ENCODE results near the gene C22orf42.
"Not testable (repeated sequence)": the region's sequence is repeated elsewhere in the genome, so short reads cannot be mapped to it uniquely, and the experiment has no call there.

Gene C22orf42

GRCh38 chr22:32158712-32159533 is at the start of gene C22orf42:
Gene C22orf42, minus strand, starts transcription at chr22:32159303. Its CDS starts 88 bp downstream, at chr22:32159215.
- no peak for DNase-seq (ENCODE audit: low read depth, low spot score)

GRCh38 chr22:32208681-32209080 is 49.6 kb upstream of the C22orf42 start:
- no peak for DNase-seq (ENCODE audit: low read depth, low spot score)

GRCh38 chr22:32207971-32208480 is 48.9 kb upstream of the C22orf42 start:
- no peak for DNase-seq (ENCODE audit: low read depth, low spot score)

GRCh38 chr22:32206774-32207758 is 48.0 kb upstream of the C22orf42 start:
- DNase-seq (ENCODE audit: low read depth, low spot score), result no peak

GRCh38 chr22:32205974-32206773 is 47.1 kb upstream of the C22orf42 start:
- DNase-seq (ENCODE audit: low read depth, low spot score), result no peak

GRCh38 chr22:32204856-32205722 is 46.0 kb upstream of the C22orf42 start, which contains the start of gene RFPL2:
Gene RFPL2, minus strand, starts transcription at chr22:32205073. Its CDS starts 2,622 bp downstream, at chr22:32202451.
- DNase-seq (ENCODE audit: low read depth, low spot score), result no peak

- DNase-seq (ENCODE audit: low read depth, low spot score), result no peak
Measured at GRCh38 chr22:32204040-32204855, 45.1 kb upstream of the C22orf42 start.

- no peak for DNase-seq (ENCODE audit: low read depth, low spot score)
Measured at GRCh38 chr22:32203181-32204039, 44.3 kb upstream of the C22orf42 start.

GRCh38 chr22:32202539-32203180 is 43.6 kb upstream of the C22orf42 start:
- no peak for DNase-seq (ENCODE audit: low read depth, low spot score)

GRCh38 chr22:32202161-32202538 is 43.0 kb upstream of the C22orf42 start:
- no peak for DNase-seq (ENCODE audit: low read depth, low spot score)

- DNase-seq (ENCODE audit: low read depth, low spot score), result no peak
Measured at GRCh38 chr22:32200752-32201151, 41.6 kb upstream of the C22orf42 start.

GRCh38 chr22:32199961-32200360 is 40.9 kb upstream of the C22orf42 start:
- DNase-seq (ENCODE audit: low read depth, low spot score), result no peak

GRCh38 chr22:32199341-32199740 is 40.2 kb upstream of the C22orf42 start:
- no peak for DNase-seq (ENCODE audit: low read depth, low spot score)

- DNase-seq (ENCODE audit: low read depth, low spot score), result not testable (repeated sequence)
Measured at GRCh38 chr22:32197553-32198226, 38.6 kb upstream of the C22orf42 start.

- not testable (repeated sequence) for DNase-seq (ENCODE audit: low read depth, low spot score)
Measured at GRCh38 chr22:32195900-32196299, 36.8 kb upstream of the C22orf42 start.

- DNase-seq (ENCODE audit: low read depth, low spot score), result not testable (repeated sequence)
Measured at GRCh38 chr22:32193346-32193745, 34.2 kb upstream of the C22orf42 start.

GRCh38 chr22:32191021-32191420 is 31.9 kb upstream of the C22orf42 start:
- DNase-seq (ENCODE audit: low read depth, low spot score), result not testable (repeated sequence)

Measured in activated naive CD8-positive, alpha-beta T cell treated with anti-CD3 and anti-CD28 coated beads, Interleukin-2, amount 50 U/mL, for 16 hours (primary cell).